GM12874 (cell line): ENCODE measurements around the gene ZIK1.

Experiments used
- CTCF ChIP-seq: IDR thresholded peaks from 2 replicates; pipeline ENCODE4 v1.5.1; 2011; ENCODE audit warnings: low read depth, mild to moderate bottlenecking, control low read depth, low read length, moderate library complexity; ENCODE audit not compliant: insufficient read depth

Gene ZIK1

GRCh38 chr19:57578487-57579205 lies 5.3 kb upstream of the ZIK1 start, which contains the start of gene ZNF416:
Gene ZNF416 (minus strand): TSS chr19:57578911. CDS start chr19:57578704, 207 bp downstream.
- no peak for TF ChIP-seq CTCF

GRCh38 chr19:57583104-57583520 lies 833 bp upstream of the ZIK1 start:
- TF ChIP-seq CTCF, result no peak

- no peak for TF ChIP-seq CTCF
Measured at GRCh38 chr19:57587529-57587928, 3.6 kb downstream of the ZIK1 start.

- TF ChIP-seq CTCF, result no peak
Measured at GRCh38 chr19:57599377-57599760, 15.4 kb downstream of the ZIK1 start.

- no peak for TF ChIP-seq CTCF
Measured at GRCh38 chr19:57599761-57600383, 15.9 kb downstream of the ZIK1 start, which contains the start of gene ZNF530. Gene ZNF530 (plus strand): TSS chr19:57599885. CDS start chr19:57604346, 4,461 bp downstream.

GRCh38 chr19:57606931-57607330 lies 23.0 kb downstream of the ZIK1 start:
- TF ChIP-seq CTCF, result no peak

GRCh38 chr19:57611113-57611512 lies 27.2 kb downstream of the ZIK1 start:
- no peak for TF ChIP-seq CTCF
